ENCODE measurements around the gene SAP130.

SAP130 gene

GRCh38 chr2:128039535-128039934 lies 11.7 kb upstream of the SAP130 start:
- H3K9me3 Mint-ChIP-seq, result peaks cover 12 to 29% of the 10 kb centered on the region in 2 donors
- DNase-seq (no peak), ATAC-seq (replicated peaks) (no peak)
- no peaks in the 10 kb centered on the region for H3K4me1 Mint-ChIP-seq (ENCODE audit: low read depth in 2 of 2)
- H3K4me3 Mint-ChIP-seq, result no peak overlapping the region
- peaks cover 26 to 48% of the 10 kb centered on the region in 2 donors for H3K27me3 Mint-ChIP-seq
- no peaks in the 10 kb centered on the region for H3K36me3 Mint-ChIP-seq (ENCODE audit: insufficient read depth)
- no peak overlapping the region for H3K27ac Mint-ChIP-seq

- Mint-ChIP-seq H3K9me3 (peaks cover 12 to 29% of the 10 kb centered on the region in 2 donors), H3K27ac (no peak overlapping the region), H3K4me3 (no peak overlapping the region), H3K36me3 (ENCODE audit: insufficient read depth) (no peaks in the 10 kb centered on the region), H3K27me3 (peaks cover 26 to 48% of the 10 kb centered on the region in 2 donors), H3K4me1 (ENCODE audit: low read depth in 2 of 2) (no peaks in the 10 kb centered on the region)
- DNase-seq (no peak), ATAC-seq (replicated peaks) (no peak)
These were observed 10.6 kb upstream of the SAP130 start for GRCh38 chr2:128038411-128038810.

- DNase-seq (no peak), ATAC-seq (replicated peaks) (no peak)
- Mint-ChIP-seq H3K9me3 (peaks cover 13 to 23% of the 10 kb centered on the region in 2 donors), H3K27me3 (peaks cover 30 to 48% of the 10 kb centered on the region in 2 donors), H3K27ac (no peak overlapping the region), H3K36me3 (ENCODE audit: insufficient read depth) (no peaks in the 10 kb centered on the region), H3K4me1 (ENCODE audit: low read depth in 2 of 2) (no peaks in the 10 kb centered on the region), H3K4me3 (no peak overlapping the region)
These were observed 9.8 kb upstream of the SAP130 start for GRCh38 chr2:128037649-128038048.

GRCh38 chr2:128036748-128037607 lies 9.1 kb upstream of the SAP130 start:
- Mint-ChIP-seq H3K4me1 (ENCODE audit: low read depth in 2 of 2) (no peaks in the 10 kb centered on the region), H3K27ac (no peak overlapping the region), H3K36me3 (ENCODE audit: insufficient read depth) (no peaks in the 10 kb centered on the region), H3K9me3 (peaks cover 11 to 22% of the 10 kb centered on the region in 2 donors), H3K4me3 (no peak overlapping the region), H3K27me3 (peaks cover 31 to 48% of the 10 kb centered on the region in 2 donors)
- DNase-seq (no peak), ATAC-seq (replicated peaks) (no peak)

GRCh38 chr2:128032092-128032491 lies 4.2 kb upstream of the SAP130 start:
- no peak overlapping the region for H3K4me3 Mint-ChIP-seq
- peaks cover 9 to 10% of the 10 kb centered on the region in 2 donors for H3K4me1 Mint-ChIP-seq (ENCODE audit: low read depth in 2 of 2)
- peaks cover 6% of the 10 kb centered on the region for H3K36me3 Mint-ChIP-seq (ENCODE audit: insufficient read depth)
- no peak overlapping the region for H3K27ac Mint-ChIP-seq
- DNase-seq (no peak), ATAC-seq (replicated peaks) (no peak)
- peaks cover 5 to 9% of the 10 kb centered on the region in 2 donors for H3K27me3 Mint-ChIP-seq
- H3K9me3 Mint-ChIP-seq, result peaks cover 6 to 7% of the 10 kb centered on the region in 2 donors

- DNase-seq (no peak), ATAC-seq (replicated peaks) (no peak)
- Mint-ChIP-seq H3K4me1 (ENCODE audit: low read depth in 2 of 2) (peaks cover 17 to 29% of the 10 kb centered on the region in 2 donors), H3K4me3 (peak overlapping the region; percentile 93 to 94), H3K27me3 (peaks cover 0 to 5% of the 10 kb centered on the region in 2 donors), H3K27ac (peak overlapping the region; percentile 92), H3K36me3 (ENCODE audit: insufficient read depth) (peaks cover 10% of the 10 kb centered on the region), H3K9me3 (peaks cover 0 to 4% of the 10 kb centered on the region in 2 donors)
These were observed 802 bp upstream of the SAP130 start for GRCh38 chr2:128028668-128029054.

GRCh38 chr2:128027278-128027800 lies 520 bp downstream of the SAP130 start:
- peaks cover 17 to 29% of the 10 kb centered on the region in 2 donors for H3K4me1 Mint-ChIP-seq (ENCODE audit: low read depth in 2 of 2)
- ATAC-seq (replicated peaks), result peak; percentile 76
- H3K27ac Mint-ChIP-seq, result peak overlapping the region; percentile 92
- no peaks in the 10 kb centered on the region for H3K9me3 Mint-ChIP-seq
- peak overlapping the region; percentile 93 to 94 for H3K4me3 Mint-ChIP-seq
- peaks cover 10% of the 10 kb centered on the region for H3K36me3 Mint-ChIP-seq (ENCODE audit: insufficient read depth)
- peak; percentile 96 to 97 (median 97) for DNase-seq
- H3K27me3 Mint-ChIP-seq, result no peaks in the 10 kb centered on the region

- no peak for DNase-seq
- peak overlapping the region; percentile 91 to 92 for H3K27ac Mint-ChIP-seq
- H3K4me1 Mint-ChIP-seq (ENCODE audit: low read depth in 2 of 2), result peaks cover 19 to 29% of the 10 kb centered on the region in 2 donors
- no peaks in the 10 kb centered on the region for H3K9me3 Mint-ChIP-seq
- no peak for ATAC-seq (replicated peaks)
- H3K36me3 Mint-ChIP-seq (ENCODE audit: insufficient read depth), result peaks cover 15% of the 10 kb centered on the region
- no peaks in the 10 kb centered on the region for H3K27me3 Mint-ChIP-seq
- H3K4me3 Mint-ChIP-seq, result peak overlapping the region; percentile 93 to 94
These were observed 1.2 kb downstream of the SAP130 start for GRCh38 chr2:128026448-128027277.

- H3K4me1 Mint-ChIP-seq (ENCODE audit: low read depth in 2 of 2), result peaks cover 19 to 29% of the 10 kb centered on the region in 2 donors
- no peak overlapping the region for H3K27ac Mint-ChIP-seq
- DNase-seq (no peak), ATAC-seq (replicated peaks) (no peak)
- no peaks in the 10 kb centered on the region for H3K9me3 Mint-ChIP-seq
- no peak overlapping the region for H3K4me3 Mint-ChIP-seq
- no peaks in the 10 kb centered on the region for H3K27me3 Mint-ChIP-seq
- H3K36me3 Mint-ChIP-seq (ENCODE audit: insufficient read depth), result peaks cover 19% of the 10 kb centered on the region
These were observed 3.0 kb downstream of the SAP130 start for GRCh38 chr2:128024816-128025215.

- H3K27ac Mint-ChIP-seq, result no peak overlapping the region
- no peaks in the 10 kb centered on the region for H3K27me3 Mint-ChIP-seq
- ATAC-seq (replicated peaks), result no peak
These were observed 10.3 kb downstream of the SAP130 start for GRCh38 chr2:128017561-128017960.

GRCh38 chr2:128016620-128017019 lies 11.2 kb downstream of the SAP130 start:
- H3K9me3 Mint-ChIP-seq, result no peaks in the 10 kb centered on the region
- no peaks in the 10 kb centered on the region for H3K4me1 Mint-ChIP-seq (ENCODE audit: low read depth in 2 of 2)
- H3K27me3 Mint-ChIP-seq, result no peaks in the 10 kb centered on the region
- peaks cover 75% of the 10 kb centered on the region for H3K36me3 Mint-ChIP-seq (ENCODE audit: insufficient read depth)
- ATAC-seq (replicated peaks) (no peak), DNase-seq (no peak)
- no peak overlapping the region for H3K4me3 Mint-ChIP-seq
- no peak overlapping the region for H3K27ac Mint-ChIP-seq

More at GRCh38 chr2:128017561-128017960, 10.3 kb downstream of the SAP130 start:
- Mint-ChIP-seq H3K9me3 (no peaks in the 10 kb centered on the region), H3K4me3 (no peak overlapping the region), H3K36me3 (ENCODE audit: insufficient read depth) (peaks cover 71% of the 10 kb centered on the region), H3K4me1 (ENCODE audit: low read depth in 2 of 2) (peaks cover 0 to 2% of the 10 kb centered on the region in 2 donors)
- no peak for DNase-seq

GRCh38 chr2:128012698-128013097 lies 15.2 kb downstream of the SAP130 start:
- H3K4me1 Mint-ChIP-seq (ENCODE audit: low read depth in 2 of 2), result no peaks in the 10 kb centered on the region
- no peak for DNase-seq
- no peaks in the 10 kb centered on the region for H3K9me3 Mint-ChIP-seq
- ATAC-seq (replicated peaks), result no peak
- H3K27me3 Mint-ChIP-seq, result no peaks in the 10 kb centered on the region
- no peak overlapping the region for H3K4me3 Mint-ChIP-seq
- no peak overlapping the region for H3K27ac Mint-ChIP-seq
- peaks cover 98% of the 10 kb centered on the region for H3K36me3 Mint-ChIP-seq (ENCODE audit: insufficient read depth)

GRCh38 chr2:128008074-128008672 lies 19.7 kb downstream of the SAP130 start:
- no peak overlapping the region for H3K4me3 Mint-ChIP-seq
- H3K36me3 Mint-ChIP-seq (ENCODE audit: insufficient read depth), result peaks cover 88% of the 10 kb centered on the region
- no peaks in the 10 kb centered on the region for H3K9me3 Mint-ChIP-seq
- no peaks in the 10 kb centered on the region for H3K4me1 Mint-ChIP-seq (ENCODE audit: low read depth in 2 of 2)
- peak overlapping the region in 1 of 2 donors; percentile 3 for H3K27ac Mint-ChIP-seq
- no peak for DNase-seq
- no peak for ATAC-seq (replicated peaks)
- H3K27me3 Mint-ChIP-seq, result no peaks in the 10 kb centered on the region
